HCT116 (cell line): ENCODE data around the gene RNF34. TPM values are rescaled to one million over a fixed set of nuclear protein-coding genes. Genes with fewer than 3 reads are reported as not detected.

Source experiments
- ATAC-seq: fragments of 200-7000 bp; cut with Tn5 transposase; 2 replicates; pipeline ENCODE4 v1.9.1; 2020; ENCODE audit warnings: mild to moderate bottlenecking, moderate library complexity
- BruUV-seq: library from RNA; stranded (reverse); fragments of 400-500 nt; replicated peaks from 2 replicates; lab custom pipeline; 2021; lab: Mats Ljungman, UMichigan
- CTCF ChIA-PET: fragments of 300-600 bp; sonication (Branson Sonifier 250); formaldehyde crosslinking; loops from one replicate; lab custom pipeline; 2021; ENCODE audit warnings: antibody characterized with exemption; lab: Charles Lee
- POLR2A ChIA-PET: fragments of 300-600, 350-600 bp; sonication (Branson Sonifier 250); formaldehyde crosslinking; loops from one replicate; lab custom pipeline; 2021; ENCODE audit warnings: antibody characterized with exemption; lab: Charles Lee
- RAD21 ChIA-PET, 2 experiments: fragments of 300-600 bp; sonication (Branson Sonifier 250); formaldehyde crosslinking; loops; one replicate each; lab custom pipeline; 2023; ENCODE audit warnings: low total read pairs in 2 of 2; ENCODE audit not compliant: uncharacterized antibody in 2 of 2, unreplicated experiment in 2 of 2, low non-redundant PET in 1 of 2; lab: Charles Lee
- DNase-seq: peaks from one replicate; pipeline ENCODE4 v3.0.0-alpha.2; 2010; ENCODE audit warnings: low read depth, low spot score
- H2AFZ ChIP-seq: fragments of 200-600 bp; shearing (Covaris generic), sonication (generic); 2 replicates; pipeline ENCODE4 v1.6.1; 2017; ENCODE audit warnings: low read depth, mixed run types, mixed read lengths, antibody characterized with exemption, low read length; ENCODE audit not compliant: poor library complexity, severe bottlenecking
- H3K27ac ChIP-seq: 2 replicates; pipeline ENCODE4 v1.5.1; 2012; ENCODE audit warnings: low read depth, low read length
- H3K27me3 ChIP-seq: fragments of 200-600 bp; sonication (generic); 2 replicates; pipeline ENCODE4 v1.6.1; 2016; ENCODE audit warnings: mixed run types, low read length, mixed read lengths; ENCODE audit not compliant: insufficient read depth
- H3K36me3 ChIP-seq, 2 experiments: fragments of 200-500 bp in 1 of 2; fragments of 200-600 bp in 1 of 2; sonication (Bioruptor generic) in 1 of 2; sonication (generic) in 1 of 2; 2 replicates each; pipeline versions ENCODE4 v1.5.1 to v1.6.1; 2014 to 2016; ENCODE audit warnings: low read length in 2 of 2, inconsistent platforms in 1 of 2, mixed read lengths in 1 of 2, mixed run types in 1 of 2; ENCODE audit not compliant: insufficient read depth in 2 of 2, control insufficient read depth in 1 of 2
- H3K4me1 ChIP-seq, 2 experiments: fragments of 200-600 bp in 1 of 2; sonication (generic) in 1 of 2; 2 replicates each; pipeline versions ENCODE4 v1.5.1 to v1.6.1; 2012 to 2017; ENCODE audit warnings: low read length in 2 of 2, inconsistent platforms in 1 of 2, mild to moderate bottlenecking in 1 of 2, mixed read lengths in 1 of 2, mixed run types in 1 of 2, moderate library complexity in 1 of 2; ENCODE audit not compliant: insufficient read depth in 2 of 2, control insufficient read depth in 1 of 2
- H3K4me2 ChIP-seq: fragments of 200-600 bp; sonication (generic); 2 replicates; pipeline ENCODE4 v1.6.1; 2017; ENCODE audit warnings: mixed run types, low read length, mixed read lengths
- H3K4me3 ChIP-seq, 2 experiments: fragments of 200-600 bp in 1 of 2; sonication (generic) in 1 of 2; replicated peaks in 1 of 2; 2 replicates each; pipeline ENCODE4 v1.5.1; 2011 to 2016; ENCODE audit warnings: low read length in 2 of 2, control low read depth in 1 of 2, low read depth in 1 of 2, mild to moderate bottlenecking in 1 of 2, mixed read lengths in 1 of 2, mixed run types in 1 of 2
- H3K79me2 ChIP-seq: fragments of 200-600 bp; sonication (generic); 2 replicates; pipeline ENCODE4 v1.6.1; 2017; ENCODE audit warnings: mild to moderate bottlenecking, mixed run types, low read length, moderate library complexity, mixed read lengths; ENCODE audit not compliant: insufficient read depth
- H3K9ac ChIP-seq: fragments of 200-600 bp; sonication (generic); 2 replicates; pipeline ENCODE4 v1.6.1; 2016; ENCODE audit warnings: low read length, mixed read lengths
- H3K9me2 ChIP-seq: fragments of 200-600 bp; sonication (generic), shearing (Covaris generic); 2 replicates; pipeline ENCODE4 v1.6.1; 2017; ENCODE audit warnings: mixed run types, mild to moderate bottlenecking, moderate library complexity; ENCODE audit not compliant: insufficient read depth
- H3K9me3 ChIP-seq, 2 experiments: fragments of 200-500 bp in 1 of 2; fragments of 200-600 bp in 1 of 2; sonication (Bioruptor generic) in 1 of 2; sonication (generic) in 1 of 2; 2 replicates each; pipeline ENCODE4 v1.6.1; 2014 to 2017; ENCODE audit warnings: low read length in 2 of 2, mixed read lengths in 2 of 2, inconsistent platforms in 1 of 2, low read depth in 1 of 2, mild to moderate bottlenecking in 1 of 2, mixed run types in 1 of 2, moderate library complexity in 1 of 2; ENCODE audit not compliant: control insufficient read depth in 1 of 2, insufficient read depth in 1 of 2
- H4K20me1 ChIP-seq: fragments of 200-600 bp; sonication (generic), shearing (Covaris generic); 2 replicates; pipeline ENCODE4 v1.6.1; 2017; ENCODE audit warnings: mixed run types, mild to moderate bottlenecking, moderate library complexity; ENCODE audit not compliant: insufficient read depth
- CBX3 ChIP-seq: IDR thresholded peaks from 2 replicates; pipeline ENCODE4 v1.6.1; 2012; ENCODE audit warnings: low read depth
- CEBPB ChIP-seq: IDR thresholded peaks from 2 replicates; pipeline ENCODE4 v1.6.1; 2012; ENCODE audit warnings: low read depth
- CTCF ChIP-seq, 3 experiments: fragments of 200-600 bp in 1 of 3; sonication (generic) in 1 of 3; IDR thresholded peaks in 2 of 3; conservative IDR thresholded peaks in 1 of 3; 2 replicates each; pipeline ENCODE4 v1.5.1; 2012 to 2017; ENCODE audit warnings: low read depth in 2 of 3, low read length in 2 of 3, antibody characterized with exemption in 1 of 3, borderline replicate concordance in 1 of 3, control low read depth in 1 of 3, mild to moderate bottlenecking in 1 of 3, mixed read lengths in 1 of 3, mixed run types in 1 of 3, moderate library complexity in 1 of 3; ENCODE audit not compliant: insufficient read depth in 1 of 3
- EGR1 ChIP-seq: IDR thresholded peaks from 2 replicates; pipeline ENCODE4 v1.6.1; 2012; ENCODE audit warnings: low read depth
- ELF1 ChIP-seq: IDR thresholded peaks from 2 replicates; pipeline ENCODE4 v1.6.1; 2012; ENCODE audit warnings: low read depth, borderline replicate concordance
- EZH2 ChIP-seq: fragments of 200-600 bp; sonication (generic); IDR thresholded peaks from 2 replicates; pipeline ENCODE4 v1.6.1; 2017; ENCODE audit warnings: antibody characterized with exemption, mixed run types
- EZH2phosphoT487 ChIP-seq: fragments of 200-600 bp; IDR thresholded peaks from 2 replicates; pipeline ENCODE4 v1.6.1; 2018; ENCODE audit warnings: antibody characterized with exemption, borderline replicate concordance
- FOSL1 ChIP-seq: IDR thresholded peaks from 2 replicates; pipeline ENCODE4 v1.6.1; 2012; ENCODE audit warnings: low read depth
- JUND ChIP-seq: IDR thresholded peaks from 2 replicates; pipeline ENCODE4 v1.6.1; 2012
- POLR2A ChIP-seq: IDR thresholded peaks from 2 replicates; pipeline ENCODE4 v1.7.0; 2011; ENCODE audit warnings: borderline replicate concordance; ENCODE audit not compliant: insufficient read depth, insufficient read length; ENCODE audit errors: extremely low read depth
- POLR2AphosphoS5 ChIP-seq: IDR thresholded peaks from 2 replicates; pipeline ENCODE4 v1.6.1; 2011; ENCODE audit warnings: mild to moderate bottlenecking, low read depth, low read length, moderate library complexity
- RAD21 ChIP-seq: IDR thresholded peaks from 2 replicates; pipeline ENCODE4 v1.6.1; 2012; ENCODE audit warnings: low read depth, mild to moderate bottlenecking
- SIN3A ChIP-seq: IDR thresholded peaks from 2 replicates; pipeline ENCODE4 v1.6.1; 2012; ENCODE audit warnings: low read depth
- SRF ChIP-seq: IDR thresholded peaks from 2 replicates; pipeline ENCODE4 v1.6.1; 2012; ENCODE audit warnings: low read depth
- YY1 ChIP-seq: IDR thresholded peaks from 2 replicates; pipeline ENCODE4 v1.6.1; 2011; ENCODE audit warnings: low read length, low read depth, moderate library complexity, mild to moderate bottlenecking; ENCODE audit not compliant: insufficient replicate concordance; ENCODE audit errors: extremely low read depth
- ZNF274 ChIP-seq: fragments of 200-500 bp; sonication (Bioruptor generic); IDR thresholded peaks from 2 replicates; pipeline ENCODE4 v1.6.1; 2014; ENCODE audit warnings: mild to moderate bottlenecking, low read depth, low read length, inconsistent platforms
- intact Hi-C: fragments of 100-400 bp; cut with micrococcal nuclease; formaldehyde crosslinking; loops from 2 replicates; pipeline ENCODE4 v1.10.0; 2022
- total RNA-seq: library from RNA; stranded (reverse); gene quantifications from one replicate; pipeline ENCODE4 v1.2.1, GENCODE V29; 2021; ENCODE audit not compliant: unreplicated experiment
- TF ChIP-seq, protein P1 (sequence below): IDR thresholded peaks from 2 replicates; pipeline ENCODE4 v1.6.1; 2012

RNF34 gene
- total RNA-seq, 1 experiment from 2014 or later: 47.8 TPM

DNA sequence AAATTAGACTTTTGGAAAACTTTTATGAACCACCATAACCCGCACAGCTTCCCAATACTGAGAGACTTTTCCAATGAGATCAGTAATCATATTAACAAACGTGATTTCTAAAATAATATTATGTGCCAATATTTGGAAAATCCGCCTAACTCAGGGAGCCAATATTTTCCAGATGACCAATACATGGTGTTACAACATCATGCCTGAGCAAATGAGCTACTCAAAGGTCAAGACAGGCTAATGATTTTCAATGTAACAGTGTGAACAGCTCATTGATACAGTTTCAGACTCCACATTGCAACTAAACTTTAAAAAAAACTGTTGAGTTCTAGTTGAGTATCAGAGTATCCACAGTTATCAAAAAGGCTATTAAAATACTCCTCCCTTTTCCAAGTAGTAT is 46.8 kb downstream of the RNF34 start:
- ATAC-seq: no peak
- H3K4me2 ChIP-seq: no peak overlapping the region

DNA sequence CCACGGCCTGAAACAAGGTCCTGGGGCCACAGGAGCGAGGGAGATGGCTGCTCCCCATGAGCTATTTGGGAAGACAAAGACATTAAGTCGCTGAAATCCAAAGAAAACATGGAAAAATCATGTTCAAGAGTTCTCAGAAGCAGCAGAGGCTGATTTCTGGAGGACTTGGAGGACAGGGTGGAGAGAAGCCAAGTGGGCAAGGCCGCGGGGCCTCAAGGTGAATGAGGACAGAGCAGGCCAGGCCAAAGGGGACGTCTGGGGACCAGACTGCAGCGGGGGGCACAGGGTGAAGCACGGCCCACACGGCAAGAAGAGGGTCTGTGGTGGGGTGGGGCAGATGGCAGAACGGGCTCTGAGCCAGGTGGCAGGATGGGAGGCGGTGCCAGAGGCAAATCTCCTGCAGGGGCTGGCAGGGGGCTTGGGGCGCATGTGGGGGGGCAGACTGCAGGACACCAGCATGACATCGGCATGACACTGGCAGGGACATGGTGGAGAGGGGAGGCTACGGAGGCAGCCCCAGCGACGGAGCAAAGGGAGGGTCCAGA is 48.9 kb downstream of the RNF34 start:
- CTCF ChIA-PET: no interaction called here

More for the DNA sequence above, 46.8 kb downstream of the RNF34 start:
- CTCF ChIA-PET: no interaction called here
- H3K27me3 ChIP-seq: no peaks in the 10 kb centered on the region
- H3K79me2 ChIP-seq: peaks cover 13% of the 10 kb centered on the region; the same call in 1 of the 2 replicates
- TF ChIP-seq, protein P1, sequence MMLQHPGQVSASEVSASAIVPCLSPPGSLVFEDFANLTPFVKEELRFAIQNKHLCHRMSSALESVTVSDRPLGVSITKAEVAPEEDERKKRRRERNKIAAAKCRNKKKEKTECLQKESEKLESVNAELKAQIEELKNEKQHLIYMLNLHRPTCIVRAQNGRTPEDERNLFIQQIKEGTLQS: no peak
- no peak for TF ChIP-seq ZNF274
- no peak for TF ChIP-seq CEBPB
- no peak for TF ChIP-seq EZH2phosphoT487
- TF ChIP-seq YY1: no peak
- TF ChIP-seq, all 23 proteins: peak for 0
- Histone ChIP-seq H3K4me1 (peaks cover 0 to 3% of the 10 kb centered on the region in 2 experiments; a peak in 1 of 4 replicates), H3K9me3 (no peaks in the 10 kb centered on the region), H3K4me3 (no peak overlapping the region), H3K27ac (no peak overlapping the region), H3K9me2 (no peaks in the 10 kb centered on the region), H3K36me3 (peaks cover under 1 to 2% of the 10 kb centered on the region in 2 experiments; a peak in 3 of 4 replicates), H3K9ac (no peak overlapping the region), H2AFZ (no peak overlapping the region), H4K20me1 (no peaks in the 10 kb centered on the region)
- intact Hi-C loops: no loop called here
- BruUV-seq: no TSS peak
- no peak for DNase-seq
- ChIA-PET POLR2A (no interaction called here), RAD21 (no interaction called here)

More for the DNA sequence above, 48.9 kb downstream of the RNF34 start:
- Histone ChIP-seq H2AFZ (no peak overlapping the region), H3K79me2 (peaks cover 13% of the 10 kb centered on the region; the same call in 1 of the 2 replicates), H3K27ac (no peak overlapping the region), H3K9ac (no peak overlapping the region), H3K4me1 (no peaks in the 10 kb centered on the region), H3K4me2 (no peak overlapping the region), H3K4me3 (no peak overlapping the region), H3K9me3 (no peaks in the 10 kb centered on the region), H3K36me3 (peaks cover 0 to 5% of the 10 kb centered on the region in 2 experiments; a peak in 2 of 4 replicates), H3K9me2 (no peaks in the 10 kb centered on the region), H3K27me3 (no peaks in the 10 kb centered on the region), H4K20me1 (no peaks in the 10 kb centered on the region)
- no peak for DNase-seq
- TF ChIP-seq CTCF (IDR thresholded peaks at IDR 0.05 in 2 of 3, conservative IDR thresholded peaks at IDR 0.05 in 1 of 3; ENCODE audit: borderline replicate concordance in 1 of 3, insufficient read depth in 1 of 3, low read depth in 2 of 3, low read length in 2 of 3) (no peak), EGR1 (no peak), RAD21 (no peak), CBX3 (no peak), SIN3A (no peak), FOSL1 (no peak), ELF1 (no peak), ZNF274 (no peak), CEBPB (no peak), EZH2 (no peak), SRF (no peak), JUND (no peak), POLR2A (no peak), POLR2AphosphoS5 (no peak), EZH2phosphoT487 (no peak)
- TF ChIP-seq, protein P1: no peak
- no peak for ATAC-seq
- POLR2A ChIA-PET: no interaction called here
- BruUV-seq: no TSS peak
- RAD21 ChIA-PET: no interaction called here
- intact Hi-C loops: no loop called here
